Activated gamma-delta T cell treated with anti-CD3 and anti-CD28 coated beads, Interleukin-2, amount 50 U/mL, for 16 hours (primary cell): Measurements from ENCODE around the gene CBLC.

Experiments
- DNase-seq: peaks from one replicate; pipeline ENCODE4 v3.0.0-alpha.2; 2020; ENCODE audit warnings: low read depth

The CBLC gene

DNA sequence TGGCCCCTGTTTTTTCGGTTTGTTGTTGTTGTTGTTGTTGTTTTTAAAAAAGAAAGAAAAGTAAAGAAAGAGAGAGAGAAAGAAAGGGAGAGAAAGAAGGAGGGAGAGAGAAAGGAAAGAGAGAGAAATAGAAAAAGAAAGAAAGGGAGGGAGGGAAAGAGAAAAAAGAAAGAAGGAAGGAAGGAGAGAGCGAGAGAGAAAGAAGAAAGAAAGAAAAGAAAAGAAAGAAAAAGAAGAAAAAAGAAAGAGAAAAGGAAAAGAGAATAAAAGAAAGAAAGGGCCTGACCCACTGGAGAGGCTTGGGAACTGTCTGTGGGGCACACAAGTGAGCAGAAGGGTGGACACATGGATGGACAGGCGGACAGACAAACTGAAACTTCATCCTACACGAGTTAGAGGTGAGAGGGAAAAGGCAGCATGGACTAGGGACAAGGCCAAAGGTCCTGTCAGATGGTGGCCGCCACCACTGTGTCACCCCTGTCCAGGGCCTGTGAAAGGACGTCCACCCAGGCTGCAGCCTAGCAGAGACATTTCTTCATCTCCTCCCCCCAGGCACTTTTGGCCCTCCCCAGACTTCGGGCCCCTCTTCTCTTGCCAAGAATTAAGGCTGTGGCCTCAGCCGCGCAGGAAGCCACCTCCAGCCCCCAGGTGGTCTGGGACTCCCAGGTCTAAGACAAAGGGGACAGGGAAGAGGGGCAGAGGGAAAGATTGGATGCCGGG is 22.1 kb downstream of the CBLC start:
- no peak for DNase-seq

DNA sequence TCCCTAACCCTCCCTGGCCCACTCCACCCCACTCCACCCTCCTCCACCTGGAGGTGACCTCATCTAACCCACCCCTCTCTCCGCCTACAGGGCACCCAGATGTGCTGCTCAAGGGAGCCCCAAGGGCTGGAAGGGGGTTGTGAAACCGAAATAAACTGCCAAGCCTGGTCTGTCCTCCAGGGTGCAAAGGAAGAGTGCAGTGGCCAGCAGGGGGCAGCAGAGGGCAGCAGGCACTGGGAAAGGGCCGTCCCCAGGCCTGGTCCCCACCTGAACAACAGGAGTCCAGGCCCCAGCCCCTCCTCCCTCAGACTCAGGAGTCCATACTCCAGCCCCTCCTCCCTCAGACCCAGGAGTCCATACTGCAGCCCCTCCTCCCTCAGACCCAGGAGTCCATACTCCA is 22.8 kb downstream of the CBLC start:
- peak; percentile 79 for DNase-seq

DNA sequence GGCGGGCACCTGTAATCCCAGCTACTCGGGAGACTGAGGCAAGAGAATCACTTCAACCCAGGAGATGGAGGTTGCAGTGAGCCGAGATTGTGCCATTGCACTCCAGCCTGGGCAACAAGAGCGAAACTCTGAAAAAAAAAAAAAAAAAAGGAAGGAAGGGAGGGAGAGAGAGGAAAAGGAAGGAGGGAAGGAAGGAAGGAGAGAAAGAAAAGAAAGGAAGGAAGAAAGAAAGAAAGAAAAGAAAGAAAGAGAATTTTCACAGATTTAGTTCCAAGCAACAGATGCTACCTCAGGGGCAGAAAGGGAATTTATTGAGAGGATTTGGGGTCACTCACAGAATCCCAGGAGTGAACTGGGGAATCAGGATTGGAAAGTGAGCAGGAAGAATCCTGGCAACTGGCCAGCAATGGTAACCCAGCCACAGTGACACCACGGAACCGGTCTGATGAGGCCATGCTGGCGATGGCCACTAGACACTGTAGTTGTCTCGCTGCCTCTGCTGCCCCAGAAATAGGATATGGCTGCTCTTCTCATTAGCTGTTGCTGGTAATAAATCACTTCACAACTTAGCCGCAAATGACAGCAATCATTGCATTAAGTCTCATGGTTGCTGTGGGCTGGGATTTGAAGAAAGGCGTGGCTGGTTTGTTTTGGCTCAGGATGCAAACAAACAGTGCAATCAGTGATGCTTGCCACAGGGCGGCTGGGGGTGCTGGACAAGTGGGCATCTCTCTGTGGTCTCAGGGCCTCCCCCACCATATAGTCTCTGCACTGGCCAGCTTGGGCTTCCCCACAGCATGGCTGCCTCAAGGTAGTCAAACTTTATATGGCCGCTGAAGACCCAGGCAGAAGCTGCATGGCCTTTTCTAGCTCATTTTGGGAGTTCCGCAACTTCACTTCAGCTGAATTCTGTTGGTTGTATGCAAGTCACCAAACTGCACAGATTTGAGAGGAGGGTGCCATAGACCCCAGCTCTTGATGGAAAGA is 26.0 kb downstream of the CBLC start:
- DNase-seq = no peak

DNA sequence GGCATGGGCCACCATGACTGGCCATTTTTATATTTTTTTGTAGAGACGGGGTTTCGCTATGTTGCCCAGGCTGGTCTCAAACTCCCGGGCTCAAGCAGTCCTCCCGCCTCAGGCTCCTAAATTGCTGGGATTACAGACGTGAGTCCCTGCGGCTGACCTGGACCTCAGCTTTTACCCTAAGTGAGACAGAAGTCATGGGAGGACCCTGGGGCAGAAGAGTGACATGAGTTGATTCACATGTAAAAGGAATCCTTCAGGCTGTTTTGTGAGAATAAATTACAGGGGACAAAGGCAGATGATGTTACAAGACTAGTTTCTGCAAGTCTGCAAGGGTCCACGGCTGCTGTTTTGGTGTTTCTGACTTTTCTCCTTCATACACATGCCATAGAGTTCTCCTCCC is 28.6 kb downstream of the CBLC start:
- no peak for DNase-seq

DNA sequence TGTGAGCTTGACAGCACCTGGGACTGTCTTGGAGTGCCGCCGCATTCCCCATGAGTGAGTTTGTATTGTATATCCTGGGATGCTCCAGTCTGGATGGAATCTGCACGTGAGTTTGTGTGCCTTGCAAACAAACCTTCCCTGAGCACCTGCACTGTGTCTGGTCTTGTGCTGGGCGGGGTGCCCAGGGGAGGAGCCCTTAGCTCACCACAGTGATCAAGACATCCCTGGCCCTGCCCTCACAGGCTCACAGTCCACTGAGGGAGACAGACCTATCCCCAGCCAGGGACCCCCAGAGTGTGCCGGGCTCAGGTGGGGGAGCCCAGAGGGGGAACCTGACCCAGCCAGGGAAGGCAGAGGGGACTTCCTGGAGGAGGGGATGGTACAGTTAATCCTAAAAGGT is 29.5 kb downstream of the CBLC start:
- DNase-seq = no peak

DNA sequence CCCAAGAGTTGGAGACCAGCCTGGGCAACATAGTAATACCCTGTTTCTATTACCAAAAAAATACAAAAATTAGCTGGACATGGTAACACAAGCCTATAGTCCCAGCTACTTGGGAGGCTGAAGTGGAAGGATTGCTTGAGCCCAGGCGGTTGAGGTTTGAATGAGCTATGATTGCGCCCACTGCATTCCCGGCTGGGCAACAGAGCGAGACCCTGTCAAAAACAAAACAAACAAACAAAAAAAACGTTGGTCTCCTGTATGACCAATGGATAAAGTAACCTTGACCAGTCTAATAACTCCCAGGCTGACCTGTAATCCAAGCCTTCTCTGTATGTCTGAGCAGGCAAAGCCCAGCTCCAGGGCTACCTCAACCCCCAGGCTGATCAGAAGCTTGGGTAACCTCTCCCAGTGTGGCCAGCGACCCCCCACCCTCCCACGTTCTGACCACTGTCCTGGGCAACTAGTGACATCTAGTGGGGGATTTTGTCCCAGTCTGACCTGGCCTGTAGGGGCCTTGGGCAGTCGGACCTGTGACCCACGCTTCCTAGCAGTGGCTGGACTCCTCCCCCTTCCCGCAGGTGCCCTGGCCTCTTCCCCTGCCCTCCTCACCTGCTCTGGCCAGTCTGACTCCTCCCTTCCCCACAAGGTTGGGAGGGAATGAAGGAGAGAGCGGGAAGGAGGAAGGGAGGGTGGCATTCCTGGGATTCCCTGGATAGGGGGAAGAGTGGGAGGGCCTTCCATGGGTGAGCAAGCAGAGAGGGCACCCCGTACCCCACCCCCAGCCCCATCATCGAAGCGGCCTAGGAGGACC is 30.2 kb downstream of the CBLC start:
- DNase-seq = no peak

DNA sequence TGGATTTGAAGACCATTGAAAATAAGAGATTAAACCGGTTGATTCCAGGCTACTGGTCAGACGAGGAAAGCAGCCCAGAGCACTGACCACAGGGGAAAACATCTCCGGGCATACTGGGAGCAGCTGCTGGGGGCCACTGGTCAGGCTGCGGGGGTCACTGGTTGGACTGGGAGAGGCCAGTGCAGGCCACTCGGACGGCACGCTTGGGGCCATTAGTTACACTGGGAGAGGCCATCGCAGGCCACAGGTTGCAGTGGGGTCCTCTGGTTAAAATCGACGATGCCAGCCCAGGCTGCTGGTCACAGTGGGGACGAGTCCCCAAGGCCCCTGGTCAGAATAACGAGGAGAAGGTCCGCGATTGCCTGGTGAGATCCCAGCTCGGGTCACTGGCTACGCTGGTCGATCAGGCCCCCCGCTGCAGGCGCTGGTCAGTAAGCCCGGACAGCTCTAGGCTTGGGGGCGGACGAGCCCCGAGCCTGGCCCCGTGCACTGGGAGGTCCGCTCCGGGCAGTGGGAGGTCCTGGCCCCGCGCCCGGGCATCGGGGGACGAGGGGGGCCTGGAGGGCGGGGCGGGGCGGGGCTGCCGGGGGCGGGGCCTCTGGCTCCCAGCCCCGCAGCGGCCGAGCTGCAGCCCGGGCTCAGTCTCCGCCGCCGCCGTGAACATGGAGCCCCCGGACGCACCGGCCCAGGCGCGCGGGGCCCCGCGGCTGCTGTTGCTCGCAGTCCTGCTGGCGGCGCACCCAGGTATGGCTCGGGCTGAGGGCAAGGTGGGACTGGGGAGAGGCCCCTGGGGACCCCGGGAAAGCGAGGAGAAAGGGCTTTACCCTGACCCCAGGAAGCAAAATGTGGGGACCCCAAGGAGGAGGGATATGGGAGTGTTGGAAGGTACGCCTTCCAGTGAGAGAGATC is 31.0 kb downstream of the CBLC start, which contains the start of gene BCAM:
TSS of gene BCAM (plus strand) at position 641 of the 909 bp plus-strand sequence. CDS start at position 663, 22 bp downstream.
- no peak for DNase-seq

DNA sequence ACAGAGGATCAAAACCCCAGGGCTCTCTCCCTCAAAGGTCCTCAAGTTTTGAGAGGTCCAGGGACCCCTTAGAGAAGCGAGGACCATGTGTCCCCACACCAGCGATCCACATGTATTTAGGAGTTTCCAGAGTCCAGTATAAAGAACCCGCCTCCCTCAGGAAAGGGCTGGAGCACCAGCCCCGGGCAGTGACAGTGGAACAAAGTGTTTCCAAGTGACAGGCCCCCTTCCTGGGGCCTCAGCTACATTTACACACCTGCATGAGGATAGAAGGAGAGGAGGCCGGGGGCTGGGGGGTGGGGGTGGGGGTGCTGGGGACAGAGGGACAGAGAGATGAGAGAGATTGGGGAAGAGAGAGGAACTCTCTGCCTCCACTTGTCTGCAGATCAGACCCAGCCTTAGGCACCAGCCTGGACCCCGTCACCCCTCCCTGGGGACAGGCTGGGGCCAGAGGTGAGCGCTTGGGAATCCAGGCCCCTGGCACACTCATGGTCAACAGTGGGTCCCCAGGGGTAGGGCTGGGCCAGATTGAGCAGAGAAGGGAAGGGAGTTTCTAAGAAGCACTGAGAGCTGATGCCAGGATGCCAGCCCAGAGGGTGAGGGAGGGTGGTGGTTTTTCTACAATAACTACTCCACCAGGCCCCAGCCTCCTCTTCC is 32.0 kb downstream of the CBLC start:
- no peak for DNase-seq

DNA sequence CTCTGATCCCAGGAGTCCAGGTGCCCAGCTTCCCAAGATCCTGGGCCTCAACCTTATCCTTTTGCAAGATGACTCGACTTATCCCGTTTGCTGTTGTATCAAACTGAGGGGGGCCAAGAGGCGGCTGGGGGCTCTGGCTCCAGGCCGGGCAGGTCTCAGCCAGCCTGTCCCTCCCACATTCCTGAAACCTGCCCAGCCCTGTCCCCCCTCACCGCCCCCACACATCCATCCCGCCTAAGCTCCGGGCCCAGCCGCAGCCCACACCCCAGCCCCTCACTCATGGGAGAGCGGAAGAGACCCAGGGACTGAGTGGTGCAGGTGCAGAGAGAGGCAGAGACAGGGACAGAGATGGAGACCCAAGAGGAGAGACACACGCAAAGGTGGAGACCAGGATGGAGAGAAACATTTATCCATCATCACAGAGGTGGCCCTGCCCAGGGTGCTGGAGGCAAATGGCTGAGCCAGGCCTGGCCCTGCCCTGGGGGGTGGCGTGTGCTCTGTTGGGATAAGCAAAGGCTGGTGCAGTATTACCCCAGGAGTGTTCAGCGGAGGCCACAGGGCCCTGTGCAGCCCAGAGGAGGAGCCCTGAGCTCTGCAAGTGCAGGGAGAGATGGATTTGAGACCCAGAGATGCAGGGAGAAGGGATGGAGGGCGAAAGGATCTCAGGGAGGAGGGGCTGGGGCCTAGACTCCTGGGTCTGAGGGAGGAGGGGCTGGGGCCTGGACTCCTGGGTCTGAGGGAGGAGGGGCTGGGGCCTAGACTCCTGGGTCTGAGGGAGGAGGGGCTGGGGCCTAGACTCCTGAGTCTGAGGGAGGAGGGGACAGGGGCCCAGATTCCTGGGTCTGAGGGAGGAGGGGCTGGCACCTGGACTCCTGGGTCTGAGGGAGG is 32.8 kb downstream of the CBLC start:
- no peak for DNase-seq

DNA sequence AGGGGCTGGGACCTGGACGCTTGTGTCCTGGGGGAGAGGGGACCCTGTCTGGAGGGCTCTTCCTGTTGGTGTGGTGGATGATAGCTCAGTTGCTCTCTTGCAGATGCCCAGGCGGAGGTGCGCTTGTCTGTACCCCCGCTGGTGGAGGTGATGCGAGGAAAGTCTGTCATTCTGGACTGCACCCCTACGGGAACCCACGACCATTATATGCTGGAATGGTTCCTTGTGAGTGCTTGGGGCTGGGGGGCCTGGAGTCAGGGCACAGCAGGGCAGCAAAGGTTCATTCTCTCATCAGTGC is 33.4 kb downstream of the CBLC start:
- DNase-seq = no peak

DNA sequence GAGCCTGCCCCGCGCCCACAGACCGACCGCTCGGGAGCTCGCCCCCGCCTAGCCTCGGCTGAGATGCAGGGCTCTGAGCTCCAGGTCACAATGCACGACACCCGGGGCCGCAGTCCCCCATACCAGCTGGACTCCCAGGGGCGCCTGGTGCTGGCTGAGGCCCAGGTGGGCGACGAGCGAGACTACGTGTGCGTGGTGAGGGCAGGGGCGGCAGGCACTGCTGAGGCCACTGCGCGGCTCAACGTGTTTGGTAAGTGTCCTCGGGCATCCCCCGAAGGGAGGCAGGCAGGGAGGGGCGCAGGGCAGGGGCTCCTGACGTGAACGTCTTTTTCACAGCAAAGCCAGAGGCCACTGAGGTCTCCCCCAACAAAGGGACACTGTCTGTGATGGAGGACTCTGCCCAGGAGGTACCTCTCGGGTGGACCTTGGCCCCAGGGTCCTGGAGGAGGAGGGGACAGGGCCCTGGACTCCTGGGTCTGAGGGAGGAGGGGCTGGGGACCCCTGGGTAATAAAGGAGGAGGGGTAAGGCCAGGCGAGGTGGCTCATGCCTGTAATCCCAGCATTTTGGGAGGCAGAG is 34.5 kb downstream of the CBLC start:
- DNase-seq = no peak

DNA sequence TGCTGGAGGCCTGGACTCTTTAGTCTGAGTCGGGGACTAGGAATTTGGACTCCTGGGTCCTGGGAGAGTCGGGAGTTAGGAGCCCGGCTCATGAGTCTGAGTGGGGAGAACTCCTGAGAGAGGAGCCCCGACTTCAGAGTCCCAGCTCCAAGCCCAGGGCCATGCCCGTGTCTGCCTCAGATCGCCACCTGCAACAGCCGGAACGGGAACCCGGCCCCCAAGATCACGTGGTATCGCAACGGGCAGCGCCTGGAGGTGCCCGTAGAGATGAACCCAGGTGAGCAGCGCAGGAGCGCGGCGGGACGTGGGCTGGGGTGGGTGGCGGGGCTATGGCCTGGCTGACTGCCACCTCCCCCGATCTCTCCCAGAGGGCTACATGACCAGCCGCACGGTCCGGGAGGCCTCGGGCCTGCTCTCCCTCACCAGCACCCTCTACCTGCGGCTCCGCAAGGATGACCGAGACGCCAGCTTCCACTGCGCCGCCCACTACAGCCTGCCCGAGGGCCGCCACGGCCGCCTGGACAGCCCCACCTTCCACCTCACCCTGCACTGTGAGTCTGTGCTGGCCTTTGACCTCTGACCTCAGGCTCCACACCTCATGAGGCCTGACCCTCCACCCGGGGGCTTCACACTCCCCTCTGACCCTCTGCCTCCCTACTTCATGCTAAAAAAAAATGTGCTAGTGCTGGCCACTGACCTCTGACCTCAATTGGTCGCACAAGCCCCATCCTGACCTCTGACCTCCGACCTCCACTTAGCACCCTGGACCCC is 35.6 kb downstream of the CBLC start:
- DNase-seq = no peak

DNA sequence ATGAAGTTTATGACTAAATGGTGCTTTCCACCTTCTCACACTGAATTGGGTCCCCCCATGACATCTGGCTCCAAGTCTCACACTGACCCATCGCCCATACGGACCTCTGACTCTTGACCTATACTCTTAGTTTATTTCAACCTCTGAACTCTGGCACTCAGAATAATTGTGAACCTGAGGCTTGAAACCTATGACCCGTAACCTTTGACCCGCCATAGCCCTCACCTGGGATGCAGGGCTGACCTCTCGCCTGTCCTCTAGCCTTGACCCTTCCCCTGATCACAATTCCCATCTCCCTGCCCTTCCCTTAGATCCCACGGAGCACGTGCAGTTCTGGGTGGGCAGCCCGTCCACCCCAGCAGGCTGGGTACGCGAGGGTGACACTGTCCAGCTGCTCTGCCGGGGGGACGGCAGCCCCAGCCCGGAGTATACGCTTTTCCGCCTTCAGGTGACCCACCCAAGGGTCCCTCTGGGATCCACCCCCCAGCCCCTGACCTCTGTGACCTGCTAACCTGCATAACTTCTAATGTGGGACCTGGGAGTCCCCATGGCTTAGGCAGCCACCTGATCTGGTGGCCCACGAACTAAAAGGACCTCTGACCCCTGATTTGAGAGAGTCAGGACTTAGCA is 36.3 kb downstream of the CBLC start:
- DNase-seq = no peak

DNA sequence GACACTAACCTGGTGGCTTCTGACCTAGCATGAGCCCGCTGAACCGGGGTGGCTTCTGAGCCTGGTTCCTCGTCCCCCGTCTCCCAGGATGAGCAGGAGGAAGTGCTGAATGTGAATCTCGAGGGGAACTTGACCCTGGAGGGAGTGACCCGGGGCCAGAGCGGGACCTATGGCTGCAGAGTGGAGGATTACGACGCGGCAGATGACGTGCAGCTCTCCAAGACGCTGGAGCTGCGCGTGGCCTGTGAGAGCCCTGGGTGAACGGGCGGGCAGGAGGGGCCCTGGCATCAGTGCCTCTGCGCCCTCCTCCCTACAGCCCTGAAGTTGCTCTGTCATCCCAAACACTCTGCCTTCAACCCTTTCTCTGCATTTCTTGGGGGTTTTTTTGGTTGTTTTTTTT is 36.8 kb downstream of the CBLC start:
- no peak for DNase-seq

DNA sequence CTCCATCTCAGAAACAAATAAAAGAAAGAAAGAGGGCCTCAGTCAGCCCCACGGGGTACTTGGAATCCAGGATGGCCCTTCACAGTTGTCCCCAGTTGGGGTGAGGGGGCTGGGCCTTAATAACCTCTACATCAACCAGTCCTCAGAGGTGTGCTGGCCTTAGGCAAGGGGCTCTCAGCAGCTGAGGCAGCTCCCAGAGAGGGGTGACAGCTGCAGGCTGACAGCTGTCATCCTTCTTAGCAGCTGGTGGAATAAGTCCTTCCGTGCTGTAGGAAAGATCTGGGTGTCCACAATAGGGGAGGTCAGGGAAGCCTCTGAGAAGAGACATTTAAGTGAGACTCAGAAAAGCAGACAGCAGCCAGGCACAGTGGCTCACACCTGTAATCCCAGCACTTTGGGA is 38.6 kb downstream of the CBLC start:
- no peak for DNase-seq

DNA sequence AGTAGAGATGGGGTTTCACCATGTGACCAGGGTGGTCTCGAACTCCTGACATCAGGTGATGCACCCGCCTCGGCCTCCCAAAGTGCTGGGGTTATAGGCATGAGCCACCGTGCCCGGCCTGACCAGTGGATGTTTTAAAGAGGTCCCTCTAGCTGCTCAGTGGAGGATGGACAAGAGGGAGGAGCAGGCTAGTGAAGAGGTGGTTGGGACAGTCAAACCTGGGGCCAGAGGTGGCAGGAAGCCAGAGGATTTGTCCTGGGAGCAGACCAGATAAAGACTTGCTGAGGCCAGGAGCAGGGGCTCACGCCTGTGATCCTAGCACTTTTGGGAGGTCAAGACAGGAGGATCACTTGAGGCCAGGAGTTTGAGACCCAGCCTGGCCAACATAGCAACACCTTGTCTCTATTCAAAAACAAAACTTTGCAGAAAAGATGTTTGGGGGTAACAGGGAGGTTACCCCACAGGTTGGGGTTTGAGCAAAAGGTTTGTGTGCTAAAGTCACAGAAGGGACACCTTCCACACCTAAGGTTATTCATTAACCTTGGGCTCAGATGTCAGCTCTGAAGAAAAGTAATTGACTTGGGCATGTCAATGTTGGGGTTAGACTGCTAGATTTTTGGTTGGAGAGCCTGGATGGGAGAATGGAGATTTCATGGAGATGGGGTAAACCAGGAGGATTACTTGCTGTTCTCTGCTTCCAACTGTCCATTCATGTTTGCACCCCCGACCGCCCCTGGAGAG is 40.2 kb downstream of the CBLC start:
- DNase-seq = no peak

DNA sequence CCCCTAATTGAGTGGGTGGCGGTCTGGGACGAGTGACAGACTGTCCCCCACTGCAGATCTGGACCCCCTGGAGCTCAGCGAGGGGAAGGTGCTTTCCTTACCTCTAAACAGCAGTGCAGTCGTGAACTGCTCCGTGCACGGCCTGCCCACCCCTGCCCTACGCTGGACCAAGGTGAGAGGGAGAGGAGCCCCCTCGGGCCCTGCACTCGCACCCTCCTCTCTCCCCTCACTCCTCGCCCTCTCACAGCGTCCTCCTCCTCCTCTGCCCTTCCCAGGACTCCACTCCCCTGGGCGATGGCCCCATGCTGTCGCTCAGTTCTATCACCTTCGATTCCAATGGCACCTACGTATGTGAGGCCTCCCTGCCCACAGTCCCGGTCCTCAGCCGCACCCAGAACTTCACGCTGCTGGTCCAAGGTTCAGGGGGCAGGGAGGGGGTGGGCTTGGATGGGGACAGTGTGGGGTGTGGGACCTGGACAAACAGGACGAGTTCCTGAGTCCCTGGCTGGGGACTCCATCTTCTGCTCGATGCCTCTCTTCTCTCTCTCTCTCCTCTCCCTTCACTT is 40.9 kb downstream of the CBLC start:
- DNase-seq = no peak
